CD4-positive, alpha-beta T cell treated with Interleukin-17A for 4 hours (primary cell): ENCODE data around the gene ISG20L2.

Experiments
- DNase-seq: peaks from one replicate; pipeline ENCODE4 v3.0.0-alpha.2; 2020; ENCODE audit warnings: mixed read lengths

The ISG20L2 gene

DNA sequence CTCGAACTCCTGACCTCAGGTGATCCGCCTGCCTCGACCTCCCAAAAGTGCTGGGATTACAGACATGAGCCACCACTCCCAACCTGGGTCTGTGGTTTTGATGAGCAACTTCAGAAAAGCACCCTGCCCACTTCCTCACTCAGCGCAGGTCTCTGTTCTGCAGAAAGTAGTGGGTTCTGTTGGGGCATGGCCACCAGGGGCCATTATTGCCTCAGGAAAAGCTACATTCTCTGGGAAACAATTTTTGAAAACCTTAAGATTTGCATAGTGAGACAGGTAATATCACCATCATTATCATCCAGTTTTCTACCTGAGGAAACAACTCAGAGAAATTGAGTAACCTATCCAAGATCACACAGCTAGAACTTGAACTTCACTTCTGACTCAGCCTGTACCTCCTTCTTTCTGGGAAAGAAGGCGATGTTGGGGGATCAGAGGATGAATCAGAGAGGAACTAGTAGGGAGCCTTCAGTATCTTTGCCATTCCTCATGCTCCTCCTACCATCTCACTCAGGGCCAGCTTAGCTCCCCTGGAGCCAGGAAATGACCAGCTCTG, 44.3 kb downstream of the ISG20L2 start:
- DNase-seq: peak; percentile 39

DNA sequence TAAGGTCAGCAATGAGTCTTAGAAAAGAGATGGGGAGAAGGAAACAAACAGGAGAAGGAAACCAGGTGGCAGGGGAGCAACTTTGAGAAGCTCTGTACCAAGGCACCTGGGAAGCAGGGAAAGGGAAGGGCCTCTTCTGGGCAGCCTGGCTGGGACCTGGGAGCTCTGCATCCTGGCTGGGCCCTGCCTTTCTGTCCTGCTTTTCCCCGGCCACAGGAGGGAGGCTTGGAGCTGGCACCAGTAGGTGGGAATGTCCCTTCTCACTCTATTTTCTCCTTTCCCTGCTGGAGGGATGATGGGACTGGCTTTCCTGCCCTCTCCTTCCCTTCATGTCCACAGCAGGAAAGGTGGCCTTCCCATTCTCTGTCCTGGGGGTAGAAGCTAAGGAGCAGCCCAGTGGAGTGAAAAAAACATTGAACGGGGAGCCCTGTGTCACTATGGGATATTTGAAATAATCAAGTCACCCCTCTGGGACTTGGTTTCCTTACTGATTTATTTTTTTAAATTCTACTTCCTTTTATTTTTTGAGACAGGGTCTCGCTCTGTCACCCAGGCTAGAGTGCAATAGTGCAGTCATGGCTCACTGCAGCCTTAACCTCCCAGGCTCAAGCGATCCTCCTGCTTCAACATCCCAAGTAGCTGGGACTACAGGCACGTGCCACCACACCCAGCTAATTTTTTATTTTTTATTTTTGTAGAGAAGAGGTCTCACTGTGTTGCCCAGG, 46.2 kb downstream of the ISG20L2 start:
- DNase-seq: no peak

DNA sequence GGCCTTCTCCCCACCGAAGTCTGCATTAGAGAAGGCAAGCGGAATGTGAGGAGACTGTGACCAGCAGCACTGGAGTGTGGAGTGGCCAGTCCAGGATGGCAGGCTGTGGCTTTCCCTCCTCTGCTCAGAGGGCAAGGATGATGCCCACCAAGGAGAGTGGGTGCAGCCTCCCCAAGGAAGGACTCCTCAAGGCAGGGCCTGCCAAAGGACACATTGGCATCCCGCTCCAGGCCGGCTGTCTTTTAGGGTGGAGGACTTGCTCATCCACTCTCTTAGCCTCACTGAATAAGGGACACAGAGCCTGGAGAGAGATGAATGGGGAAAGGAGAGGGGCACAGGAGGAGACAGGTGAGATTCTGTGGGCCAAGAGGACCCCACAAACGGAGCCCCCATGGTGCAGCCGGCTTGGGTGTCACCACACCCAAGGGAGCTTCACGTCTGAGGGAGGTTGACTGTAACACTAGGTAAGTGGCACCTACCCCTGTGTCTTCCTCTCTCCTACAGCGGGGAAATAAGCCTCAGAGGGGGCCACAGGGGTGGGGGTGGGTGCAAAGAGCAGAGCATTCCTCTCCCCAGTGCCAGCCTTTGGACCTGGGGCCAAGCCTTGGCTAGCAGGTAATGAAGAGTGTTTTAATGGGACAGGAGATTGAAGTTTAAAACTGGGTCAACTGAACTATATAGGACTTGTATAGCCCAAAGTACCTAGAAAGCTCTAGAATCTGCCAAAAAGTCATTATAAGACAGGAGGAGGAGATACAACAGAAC, 47.2 kb downstream of the ISG20L2 start:
- no peak for DNase-seq

DNA sequence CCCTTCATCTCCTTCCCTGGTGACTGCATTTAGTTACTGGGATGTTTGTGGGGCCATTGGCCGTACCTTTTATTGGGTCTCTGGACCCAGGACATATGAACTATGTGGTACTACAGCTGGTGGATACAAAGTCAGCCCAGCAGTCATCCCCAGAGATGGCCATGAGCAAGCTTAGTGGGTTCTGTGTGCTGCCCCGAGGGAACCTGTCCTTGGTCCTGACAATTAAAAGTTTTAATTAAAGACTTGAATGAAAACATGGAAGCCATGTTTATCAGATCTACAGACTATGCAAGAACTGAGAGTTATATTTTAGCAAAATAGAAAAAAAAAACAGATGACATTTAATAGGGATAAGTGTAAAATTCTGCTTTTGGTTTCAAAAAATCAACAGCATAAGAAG, 48.5 kb downstream of the ISG20L2 start:
- DNase-seq: no peak

DNA sequence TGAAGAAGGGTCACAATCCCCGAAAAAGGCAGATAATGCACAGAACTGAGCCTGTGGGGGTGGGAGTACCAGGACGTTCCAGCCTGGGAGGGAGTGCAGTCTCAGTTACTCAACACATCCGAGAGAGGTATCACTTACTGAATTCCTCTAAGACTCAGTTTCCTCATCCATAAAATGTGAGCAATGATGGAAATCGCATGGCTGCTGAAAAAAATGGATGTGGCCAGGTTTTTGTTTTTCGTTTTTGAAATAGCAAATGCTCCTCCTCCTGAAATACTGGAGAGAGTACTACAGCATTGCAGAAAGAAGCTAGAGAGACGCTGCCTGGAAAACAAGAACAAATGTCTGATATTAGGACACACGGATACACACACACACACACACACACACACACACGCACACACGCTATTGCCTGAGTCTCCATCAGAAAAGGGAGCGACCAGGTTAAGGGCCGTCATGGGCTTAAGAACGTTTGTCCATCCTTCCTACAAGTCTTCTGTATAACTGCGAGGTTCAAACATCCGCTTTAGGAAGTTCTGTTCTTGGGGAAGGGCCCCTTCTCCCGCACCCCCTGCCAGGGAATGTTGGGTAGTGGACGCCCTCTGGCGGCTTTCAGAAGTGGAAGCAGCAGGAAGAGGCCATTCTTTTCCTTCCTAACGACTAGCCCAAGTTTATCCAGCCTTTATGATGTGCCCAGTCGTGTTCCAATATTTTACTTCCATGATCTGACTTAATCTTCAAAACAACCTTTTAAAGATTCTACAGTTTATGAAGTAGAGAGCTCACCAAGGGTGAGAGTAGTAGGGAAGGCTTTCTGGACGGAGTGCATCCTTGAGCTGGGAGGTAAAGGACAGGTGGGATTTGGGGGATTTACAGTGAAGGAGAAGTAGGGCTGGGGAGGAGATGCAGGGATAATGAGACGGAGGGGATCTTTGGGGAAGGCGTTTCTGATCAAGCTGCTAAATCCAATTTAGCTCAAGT, 50.7 kb downstream of the ISG20L2 start:
- DNase-seq: peak; percentile 51

DNA sequence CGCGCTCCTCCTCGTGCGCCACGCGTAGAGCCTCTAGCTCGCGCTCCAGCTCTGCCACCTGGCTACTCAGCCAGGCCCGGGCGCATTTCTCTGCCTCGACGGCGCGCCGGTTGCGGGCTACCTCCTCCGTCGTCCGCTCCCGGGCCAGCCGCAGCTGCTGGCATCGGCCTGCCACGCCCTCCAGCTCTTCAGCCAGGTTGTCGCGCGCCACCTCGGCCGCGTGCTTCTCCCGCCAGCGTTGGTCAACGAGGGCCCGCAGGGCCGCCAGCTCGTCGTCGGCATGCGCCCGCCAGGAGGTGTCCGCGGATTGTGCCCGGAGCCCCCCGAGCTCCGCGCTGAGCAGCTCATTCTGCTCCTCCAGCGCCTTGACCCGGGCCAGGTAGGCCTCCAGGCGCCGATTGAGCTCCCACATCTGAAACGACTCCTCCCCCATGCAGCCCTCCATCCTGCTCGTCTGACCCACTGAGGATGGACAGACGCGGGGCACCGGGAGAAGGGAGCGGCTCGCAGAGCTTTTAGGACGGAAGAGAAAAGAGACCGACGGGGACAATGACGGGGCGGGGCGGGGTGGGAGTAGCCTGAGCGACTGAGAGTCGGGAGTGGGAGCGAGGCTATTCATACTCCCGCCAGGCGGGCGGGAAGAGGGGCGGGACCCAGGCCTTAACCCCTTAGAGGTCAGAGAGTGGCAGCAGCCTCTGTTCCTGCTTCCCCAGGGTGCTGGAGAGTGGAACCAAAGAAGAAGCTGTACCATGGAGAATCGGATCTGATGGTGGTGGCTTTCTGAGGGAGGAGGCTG, 51.5 kb downstream of the ISG20L2 start, which contains the start of gene NES:
Gene NES (minus strand): TSS at position 588 of the 796 bp plus-strand sequence. CDS start 143 bp downstream, at position 445.
- no peak for DNase-seq

DNA sequence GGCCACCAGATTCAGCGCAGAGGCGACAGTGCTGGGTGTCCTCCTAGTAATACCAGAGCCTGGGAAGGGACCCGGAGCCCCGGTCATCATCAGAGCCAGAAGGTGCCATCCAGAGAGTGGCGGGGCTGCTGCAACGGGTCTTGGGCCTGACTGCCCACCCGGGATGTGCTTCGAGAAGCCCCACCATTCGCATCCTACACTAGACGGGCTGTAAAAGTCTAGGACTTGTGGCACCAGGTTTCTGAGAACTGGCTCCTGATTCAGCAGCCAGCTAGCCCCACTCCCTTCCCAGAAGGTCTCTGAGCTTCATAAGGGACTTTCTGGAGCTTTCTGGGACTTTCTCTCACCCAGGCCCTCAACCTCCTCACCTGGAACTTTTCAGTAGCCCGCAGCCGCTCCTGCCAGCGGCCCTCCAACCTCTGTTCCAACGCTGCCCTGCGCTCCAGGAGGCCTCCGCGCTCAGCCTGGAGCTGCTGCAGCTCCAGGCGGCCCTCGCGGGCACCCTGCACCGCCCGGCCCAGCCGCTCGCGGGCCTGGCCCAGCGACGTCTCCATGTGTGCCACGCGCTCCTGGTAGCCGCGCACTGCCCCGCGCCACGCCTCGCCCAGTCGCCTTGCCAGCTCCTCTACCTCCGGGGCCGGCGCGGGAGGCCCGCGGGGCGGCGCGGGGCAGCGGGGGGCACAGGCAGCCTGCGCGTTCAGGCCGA, 52.3 kb downstream of the ISG20L2 start:
- no peak for DNase-seq

DNA sequence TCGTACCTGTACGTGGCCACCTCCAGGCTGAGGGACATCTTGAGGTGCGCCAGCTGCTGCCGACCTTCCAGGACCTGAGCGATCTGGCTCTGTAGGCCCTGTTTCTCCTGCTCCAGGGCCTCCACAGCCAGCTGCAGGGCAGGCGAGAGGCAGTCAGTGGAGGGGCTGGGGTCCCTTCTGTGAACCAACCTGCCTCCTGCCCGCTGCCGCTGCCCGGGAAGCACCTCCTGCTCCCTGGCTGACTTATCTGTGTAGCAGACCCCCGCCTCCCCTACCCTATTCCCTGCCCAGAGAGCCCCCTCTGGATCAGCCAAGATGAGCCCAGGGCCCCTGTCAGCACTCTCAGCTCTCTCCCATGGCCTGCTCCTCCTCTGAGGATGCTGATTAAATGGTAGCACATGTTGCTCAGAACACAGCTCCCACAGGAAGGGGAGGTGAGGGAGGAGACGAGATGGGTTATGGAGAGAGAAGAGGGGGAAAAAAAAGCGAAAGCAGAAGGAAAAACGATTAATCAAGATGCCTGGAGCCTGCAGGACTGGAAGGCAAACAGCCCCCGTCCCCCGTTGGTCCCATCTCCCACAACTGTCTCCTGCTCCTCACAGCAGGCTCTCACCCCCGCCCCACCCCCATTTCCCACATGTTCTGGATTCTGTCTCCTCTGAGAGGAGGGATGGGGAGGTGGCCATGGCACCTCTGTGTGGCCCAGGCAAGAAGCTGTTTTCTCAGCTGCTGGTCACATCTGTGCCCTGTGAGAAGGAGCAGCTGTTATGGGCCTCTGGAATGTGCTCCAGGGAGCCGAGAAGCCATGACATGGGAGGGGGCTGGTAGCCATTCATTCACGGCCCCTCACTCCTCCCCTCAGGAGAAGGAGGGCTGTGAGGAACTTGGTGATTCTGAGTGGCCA, 53.1 kb downstream of the ISG20L2 start:
- no peak for DNase-seq

DNA sequence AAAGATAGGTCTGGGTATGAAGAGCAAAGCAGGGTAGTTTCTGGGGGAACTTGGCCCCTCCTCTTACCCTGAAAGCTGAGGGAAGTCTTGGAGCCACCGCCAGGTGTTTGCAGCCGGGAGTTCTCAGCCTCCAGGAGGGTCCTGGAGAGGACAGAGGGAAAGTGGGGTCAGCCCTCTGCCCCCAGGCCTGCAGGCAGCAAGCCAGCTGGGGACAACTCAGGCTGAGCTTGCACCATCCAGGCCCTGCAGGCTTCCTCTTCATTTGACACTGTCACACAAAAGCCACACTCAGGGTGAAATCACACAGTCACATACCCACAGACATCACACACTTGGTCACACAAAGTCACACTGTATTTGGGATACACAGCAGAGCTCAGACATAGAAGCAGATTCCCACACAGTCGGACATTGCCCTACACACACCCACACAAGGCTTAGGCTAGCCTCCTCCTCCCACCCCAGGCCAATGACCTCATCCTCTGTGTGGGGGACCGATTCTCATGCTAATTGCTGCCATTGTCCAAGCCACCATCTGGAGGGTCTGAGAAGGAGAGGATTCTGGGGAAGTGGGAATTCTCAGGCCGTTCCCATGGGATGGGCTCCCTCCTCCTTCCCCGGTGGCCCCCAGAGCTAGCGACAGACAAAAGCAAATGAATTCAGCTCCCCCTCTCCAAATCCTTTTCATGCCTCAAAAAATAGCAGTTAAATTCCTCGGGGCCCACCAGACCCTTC, 55.0 kb downstream of the ISG20L2 start:
- DNase-seq: no peak
